ENCODE measurements around the gene VDR. TPM values are rescaled to one million over a fixed set of nuclear protein-coding genes. Genes with fewer than 3 reads are reported as not detected.

VDR gene
- total and polyA plus RNA-seq, 2 donors (not counting 1 experiment from before 2014, with no cell fraction given), result 16.2 to 24.4 TPM

- no peak overlapping the region for H3K4me2 ChIP-seq (ENCODE audit: extremely low read depth, insufficient read depth, low read length)
- TF ChIP-seq EZH2 (IDR thresholded peaks at IDR 0.05; ENCODE audit: low read length, missing control alignments) (no peak), CTCF (conservative IDR thresholded peaks at IDR 0.05 in 1 of 2, IDR thresholded peaks at IDR 0.05 in 1 of 2; ENCODE audit: low read depth in 1 of 2, low read length in 2 of 2) (no peak)
- H3K27ac ChIP-seq (ENCODE audit: insufficient read depth, low read length), result no peak overlapping the region
- H3K27me3 ChIP-seq (ENCODE audit: control insufficient read depth, insufficient read depth, low read length), result no peaks in the 10 kb centered on the region
- no peak overlapping the region for H3K4me3 ChIP-seq (replicated peaks in 1 of 4; ENCODE audit: control extremely low read depth in 1 of 4, insufficient read depth in 1 of 4, low read depth in 3 of 4, low read length in 4 of 4)
- H4K20me1 ChIP-seq (ENCODE audit: control insufficient read depth, extremely low read depth, insufficient read depth, low read length), result no peaks in the 10 kb centered on the region
- no peak overlapping the region for H3K9ac ChIP-seq (ENCODE audit: insufficient read depth, low read length)
- no peaks in the 10 kb centered on the region for H3K9me3 ChIP-seq (ENCODE audit: control insufficient read depth, insufficient read depth, low read depth, low read length)
- no peak overlapping the region for H2AFZ ChIP-seq (ENCODE audit: low read length)
- peaks cover 8% of the 10 kb centered on the region for H3K36me3 ChIP-seq (ENCODE audit: control insufficient read depth, insufficient read depth, low read length)
- no peak for DNase-seq (ENCODE audit: low read depth in 2 of 2)
- peaks cover 6% of the 10 kb centered on the region for H3K4me1 ChIP-seq (ENCODE audit: control insufficient read depth, extremely low read depth, insufficient read depth, low read length)
- no peaks in the 10 kb centered on the region for H3K79me2 ChIP-seq (ENCODE audit: control insufficient read depth, insufficient read depth, low read length)
These were observed 28.3 kb downstream of the VDR start for GRCh38 chr12:47876440-47876960.

- H2AFZ ChIP-seq (ENCODE audit: low read length), result no peak overlapping the region
- no peak overlapping the region for H3K4me2 ChIP-seq (ENCODE audit: extremely low read depth, insufficient read depth, low read length)
- DNase-seq (ENCODE audit: low read depth in 2 of 2), result no peak
- no peaks in the 10 kb centered on the region for H4K20me1 ChIP-seq (ENCODE audit: control insufficient read depth, extremely low read depth, insufficient read depth, low read length)
- no peaks in the 10 kb centered on the region for H3K79me2 ChIP-seq (ENCODE audit: control insufficient read depth, insufficient read depth, low read length)
- H3K27ac ChIP-seq (ENCODE audit: insufficient read depth, low read length), result no peak overlapping the region
- no peak overlapping the region for H3K9ac ChIP-seq (ENCODE audit: insufficient read depth, low read length)
- no peaks in the 10 kb centered on the region for H3K27me3 ChIP-seq (ENCODE audit: control insufficient read depth, insufficient read depth, low read length)
- H3K9me3 ChIP-seq (ENCODE audit: control insufficient read depth, insufficient read depth, low read depth, low read length), result no peaks in the 10 kb centered on the region
- peaks cover under 1% of the 10 kb centered on the region for H3K4me1 ChIP-seq (ENCODE audit: control insufficient read depth, extremely low read depth, insufficient read depth, low read length)
- H3K36me3 ChIP-seq (ENCODE audit: control insufficient read depth, insufficient read depth, low read length), result peaks cover 8% of the 10 kb centered on the region
- no peak overlapping the region for H3K4me3 ChIP-seq (replicated peaks in 1 of 4; ENCODE audit: control extremely low read depth in 1 of 4, insufficient read depth in 1 of 4, low read depth in 3 of 4, low read length in 4 of 4)
- TF ChIP-seq EZH2 (IDR thresholded peaks at IDR 0.05; ENCODE audit: low read length, missing control alignments) (no peak), CTCF (conservative IDR thresholded peaks at IDR 0.05 in 1 of 2, IDR thresholded peaks at IDR 0.05 in 1 of 2; ENCODE audit: low read depth in 1 of 2, low read length in 2 of 2) (no peak)
These were observed 28.9 kb downstream of the VDR start for GRCh38 chr12:47875746-47876439.

- TF ChIP-seq EZH2 (IDR thresholded peaks at IDR 0.05; ENCODE audit: low read length, missing control alignments), result no peak
- no peak for TF ChIP-seq CTCF (conservative IDR thresholded peaks at IDR 0.05 in 1 of 2, IDR thresholded peaks at IDR 0.05 in 1 of 2; ENCODE audit: low read depth in 1 of 2, low read length in 2 of 2)
- no peak overlapping the region for H2AFZ ChIP-seq (ENCODE audit: low read length)
- H3K27ac ChIP-seq (ENCODE audit: insufficient read depth, low read length), result no peak overlapping the region
- H3K79me2 ChIP-seq (ENCODE audit: control insufficient read depth, insufficient read depth, low read length), result no peaks in the 10 kb centered on the region
- no peak overlapping the region for H3K9ac ChIP-seq (ENCODE audit: insufficient read depth, low read length)
- DNase-seq (ENCODE audit: low read depth in 2 of 2), result no peak
- H3K36me3 ChIP-seq (ENCODE audit: control insufficient read depth, insufficient read depth, low read length), result peaks cover 8% of the 10 kb centered on the region
- no peaks in the 10 kb centered on the region for H3K9me3 ChIP-seq (ENCODE audit: control insufficient read depth, insufficient read depth, low read depth, low read length)
- peaks cover 6% of the 10 kb centered on the region for H3K4me1 ChIP-seq (ENCODE audit: control insufficient read depth, extremely low read depth, insufficient read depth, low read length)
- H3K4me2 ChIP-seq (ENCODE audit: extremely low read depth, insufficient read depth, low read length), result no peak overlapping the region
- no peak overlapping the region for H3K4me3 ChIP-seq (replicated peaks in 1 of 4; ENCODE audit: control extremely low read depth in 1 of 4, insufficient read depth in 1 of 4, low read depth in 3 of 4, low read length in 4 of 4)
- no peaks in the 10 kb centered on the region for H4K20me1 ChIP-seq (ENCODE audit: control insufficient read depth, extremely low read depth, insufficient read depth, low read length)
- H3K27me3 ChIP-seq (ENCODE audit: control insufficient read depth, insufficient read depth, low read length), result no peaks in the 10 kb centered on the region
These were observed 30.5 kb downstream of the VDR start for GRCh38 chr12:47874316-47874715.
